ENCODE data around the gene CD36.

DNA sequence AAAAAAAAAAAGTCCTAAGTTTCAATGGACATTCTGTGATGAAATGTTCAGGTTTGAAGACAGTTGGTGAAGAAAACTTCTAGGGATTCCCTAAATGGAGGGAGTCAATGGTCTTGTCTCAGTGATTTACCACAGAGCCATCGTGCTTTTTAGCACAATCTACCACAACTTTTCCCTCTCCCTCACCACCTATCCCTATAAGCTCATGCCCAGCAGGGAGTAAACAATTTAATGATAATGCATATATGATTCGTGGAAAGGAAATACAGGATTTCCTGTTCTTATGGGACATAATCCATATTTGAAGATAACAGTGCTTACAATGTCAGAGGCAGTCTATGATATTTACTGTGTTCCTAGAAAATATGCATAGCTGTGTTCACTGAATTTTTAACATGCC is 38.4 kb upstream of the CD36 start:
- TF ChIP-seq, protein P1, sequence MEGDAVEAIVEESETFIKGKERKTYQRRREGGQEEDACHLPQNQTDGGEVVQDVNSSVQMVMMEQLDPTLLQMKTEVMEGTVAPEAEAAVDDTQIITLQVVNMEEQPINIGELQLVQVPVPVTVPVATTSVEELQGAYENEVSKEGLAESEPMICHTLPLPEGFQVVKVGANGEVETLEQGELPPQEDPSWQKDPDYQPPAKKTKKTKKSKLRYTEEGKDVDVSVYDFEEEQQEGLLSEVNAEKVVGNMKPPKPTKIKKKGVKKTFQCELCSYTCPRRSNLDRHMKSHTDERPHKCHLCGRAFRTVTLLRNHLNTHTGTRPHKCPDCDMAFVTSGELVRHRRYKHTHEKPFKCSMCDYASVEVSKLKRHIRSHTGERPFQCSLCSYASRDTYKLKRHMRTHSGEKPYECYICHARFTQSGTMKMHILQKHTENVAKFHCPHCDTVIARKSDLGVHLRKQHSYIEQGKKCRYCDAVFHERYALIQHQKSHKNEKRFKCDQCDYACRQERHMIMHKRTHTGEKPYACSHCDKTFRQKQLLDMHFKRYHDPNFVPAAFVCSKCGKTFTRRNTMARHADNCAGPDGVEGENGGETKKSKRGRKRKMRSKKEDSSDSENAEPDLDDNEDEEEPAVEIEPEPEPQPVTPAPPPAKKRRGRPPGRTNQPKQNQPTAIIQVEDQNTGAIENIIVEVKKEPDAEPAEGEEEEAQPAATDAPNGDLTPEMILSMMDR (conservative IDR thresholded peaks at IDR 0.05; ENCODE audit: low read depth, low read length) = no peak
- no peak for TF ChIP-seq EZH2 (IDR thresholded peaks at IDR 0.05; ENCODE audit: borderline replicate concordance, low read depth, low read length, poor library complexity, severe bottlenecking)
